Keratinocyte (primary cell): ENCODE measurements around the gene RESF1.

Experiments
- EZH2 ChIP-seq: IDR thresholded peaks from one replicate; pipeline ENCODE4 v1.6.1; 2012; ENCODE audit warnings: inconsistent platforms, mild to moderate bottlenecking, low read length, moderate library complexity
- TF ChIP-seq, protein P1 (sequence below), 3 experiments: IDR thresholded peaks in 1 of 3; conservative IDR thresholded peaks in 1 of 3; optimal IDR thresholded peaks in 1 of 3; 2 replicates in 2 of 3; 3 replicates in 1 of 3; pipeline versions ENCODE3 to v1.5.1; 2011; ENCODE audit warnings: low read length in 3 of 3, mild to moderate bottlenecking in 3 of 3, moderate library complexity in 2 of 3, control low read depth in 1 of 3, inconsistent platforms in 1 of 3; ENCODE audit not compliant: insufficient read depth in 2 of 3; ENCODE audit errors: extremely low read depth in 1 of 3

DNA sequence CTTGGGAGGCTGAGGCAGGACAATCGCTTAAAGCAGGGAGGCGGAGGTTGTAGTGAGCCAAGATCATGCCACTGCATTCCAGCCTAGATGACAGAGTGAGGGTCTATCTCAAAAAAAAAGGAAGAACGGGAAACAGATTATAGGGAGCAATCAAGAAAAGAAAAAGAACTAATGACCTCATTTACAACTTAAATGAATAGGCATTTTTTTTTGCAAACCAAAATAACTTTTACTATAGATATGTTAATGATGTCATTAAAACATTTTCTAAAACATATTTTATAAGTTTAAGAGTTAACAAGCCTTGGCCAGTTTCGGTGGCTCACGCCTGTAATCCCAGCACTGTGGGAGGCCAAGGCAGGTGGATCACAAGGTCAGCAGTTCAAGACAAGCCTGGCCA lies 6.8 kb upstream of the RESF1 start:
- TF ChIP-seq, protein P1, sequence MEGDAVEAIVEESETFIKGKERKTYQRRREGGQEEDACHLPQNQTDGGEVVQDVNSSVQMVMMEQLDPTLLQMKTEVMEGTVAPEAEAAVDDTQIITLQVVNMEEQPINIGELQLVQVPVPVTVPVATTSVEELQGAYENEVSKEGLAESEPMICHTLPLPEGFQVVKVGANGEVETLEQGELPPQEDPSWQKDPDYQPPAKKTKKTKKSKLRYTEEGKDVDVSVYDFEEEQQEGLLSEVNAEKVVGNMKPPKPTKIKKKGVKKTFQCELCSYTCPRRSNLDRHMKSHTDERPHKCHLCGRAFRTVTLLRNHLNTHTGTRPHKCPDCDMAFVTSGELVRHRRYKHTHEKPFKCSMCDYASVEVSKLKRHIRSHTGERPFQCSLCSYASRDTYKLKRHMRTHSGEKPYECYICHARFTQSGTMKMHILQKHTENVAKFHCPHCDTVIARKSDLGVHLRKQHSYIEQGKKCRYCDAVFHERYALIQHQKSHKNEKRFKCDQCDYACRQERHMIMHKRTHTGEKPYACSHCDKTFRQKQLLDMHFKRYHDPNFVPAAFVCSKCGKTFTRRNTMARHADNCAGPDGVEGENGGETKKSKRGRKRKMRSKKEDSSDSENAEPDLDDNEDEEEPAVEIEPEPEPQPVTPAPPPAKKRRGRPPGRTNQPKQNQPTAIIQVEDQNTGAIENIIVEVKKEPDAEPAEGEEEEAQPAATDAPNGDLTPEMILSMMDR (optimal IDR thresholded peaks at IDR 0.05 in 1 of 3, IDR thresholded peaks at IDR 0.05 in 1 of 3, conservative IDR thresholded peaks at IDR 0.05 in 1 of 3; ENCODE audit: extremely low read depth in 1 of 3, insufficient read depth in 2 of 3, low read length in 3 of 3) = no peak
- no peak for TF ChIP-seq EZH2
